Fibroblast of lung (primary cell): Measurements from ENCODE around the gene EEF1G.

Source experiments
- EZH2 ChIP-seq: IDR thresholded peaks from 2 replicates; pipeline ENCODE4 v1.5.1; 2012; ENCODE audit warnings: low read length, control low read depth, mild to moderate bottlenecking; ENCODE audit errors: missing control alignments
- TF ChIP-seq, protein P1 (sequence below), 2 donors: IDR thresholded peaks in 1 of 2; conservative IDR thresholded peaks in 1 of 2; 1 replicate in 1 of 2; 2 replicates in 1 of 2; pipeline ENCODE4 v1.5.1; 2011 to 2012; ENCODE audit warnings: low read length in 2 of 2, control low read depth in 1 of 2, inconsistent platforms in 1 of 2, low read depth in 1 of 2, mild to moderate bottlenecking in 1 of 2

DNA sequence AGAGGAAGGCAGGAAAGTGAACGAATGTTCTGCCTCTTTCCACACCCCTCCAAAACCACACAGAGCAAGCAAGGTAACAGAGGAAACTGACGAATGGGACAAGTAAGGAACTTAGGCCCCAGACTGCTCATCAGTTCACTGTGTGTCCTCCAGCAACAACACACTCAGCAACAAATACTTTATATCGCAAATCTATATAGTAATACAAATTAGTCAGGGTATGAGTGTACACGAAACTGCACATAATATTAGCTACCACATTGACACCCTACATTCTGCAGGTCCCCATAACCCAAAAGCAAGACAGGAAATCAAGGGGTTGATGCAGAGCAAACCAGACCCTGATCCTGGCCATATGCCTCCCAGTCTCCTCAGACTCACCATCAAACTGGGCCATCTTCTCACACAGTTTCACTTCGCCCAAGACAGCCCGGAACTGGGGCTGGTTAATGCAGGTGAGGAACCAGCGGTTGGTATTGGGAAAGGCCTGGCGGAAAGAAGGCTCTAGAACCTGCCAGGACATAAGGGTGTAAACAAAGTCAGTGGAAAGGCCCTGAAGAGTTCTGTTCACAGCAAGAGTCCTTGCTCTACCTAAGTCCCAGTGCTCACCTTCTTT is 6.6 kb downstream of the EEF1G start:
- TF ChIP-seq, protein P1, sequence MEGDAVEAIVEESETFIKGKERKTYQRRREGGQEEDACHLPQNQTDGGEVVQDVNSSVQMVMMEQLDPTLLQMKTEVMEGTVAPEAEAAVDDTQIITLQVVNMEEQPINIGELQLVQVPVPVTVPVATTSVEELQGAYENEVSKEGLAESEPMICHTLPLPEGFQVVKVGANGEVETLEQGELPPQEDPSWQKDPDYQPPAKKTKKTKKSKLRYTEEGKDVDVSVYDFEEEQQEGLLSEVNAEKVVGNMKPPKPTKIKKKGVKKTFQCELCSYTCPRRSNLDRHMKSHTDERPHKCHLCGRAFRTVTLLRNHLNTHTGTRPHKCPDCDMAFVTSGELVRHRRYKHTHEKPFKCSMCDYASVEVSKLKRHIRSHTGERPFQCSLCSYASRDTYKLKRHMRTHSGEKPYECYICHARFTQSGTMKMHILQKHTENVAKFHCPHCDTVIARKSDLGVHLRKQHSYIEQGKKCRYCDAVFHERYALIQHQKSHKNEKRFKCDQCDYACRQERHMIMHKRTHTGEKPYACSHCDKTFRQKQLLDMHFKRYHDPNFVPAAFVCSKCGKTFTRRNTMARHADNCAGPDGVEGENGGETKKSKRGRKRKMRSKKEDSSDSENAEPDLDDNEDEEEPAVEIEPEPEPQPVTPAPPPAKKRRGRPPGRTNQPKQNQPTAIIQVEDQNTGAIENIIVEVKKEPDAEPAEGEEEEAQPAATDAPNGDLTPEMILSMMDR (conservative IDR thresholded peaks at IDR 0.05 in 1 of 2, IDR thresholded peaks at IDR 0.05 in 1 of 2; ENCODE audit: low read depth in 1 of 2, low read length in 2 of 2), result no peak
- TF ChIP-seq EZH2, result no peak
